ENCODE data around the gene FGF4. TPM values are rescaled to one million over a fixed set of nuclear protein-coding genes. Genes with fewer than 3 reads are reported as not detected.

Gene FGF4
- total and polyA plus RNA-seq, 12 donors = not detected

DNA sequence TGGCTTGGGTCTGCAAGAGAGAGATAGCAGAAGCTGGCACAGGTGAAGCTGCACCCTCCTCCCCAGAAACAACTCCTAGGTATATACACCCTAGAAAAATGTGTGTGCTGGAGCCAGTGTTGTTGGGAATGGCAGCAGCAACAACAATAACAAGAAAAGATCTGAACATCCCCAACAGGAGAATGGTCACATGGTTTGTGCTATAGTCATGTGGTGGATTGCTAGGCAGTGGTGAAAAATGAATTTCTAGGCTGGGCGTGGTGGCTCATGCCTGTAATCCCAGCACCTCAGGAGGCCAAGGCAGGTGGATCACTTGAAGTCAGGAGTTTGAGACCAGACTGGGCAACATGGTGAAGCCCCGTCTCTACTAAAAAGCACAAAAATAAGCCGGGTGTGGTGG, 40.3 kb downstream of the FGF4 start:
- no peak overlapping the region for H3K27ac ChIP-seq
- DNase-seq (no peak), ATAC-seq (no peak)
- H3K9me3 ChIP-seq = peaks cover 0 to 42% (median 15%) of the 10 kb centered on the region in 11 donors
- intact Hi-C loops (cut with DNase I) = no loop called here
- no peaks in the 10 kb centered on the region for H3K36me3 ChIP-seq
- H3K4me3 ChIP-seq = no peak overlapping the region
- WGBS, 2 donors = 94 to 95% methylated on average over 3 of the region's 3 CpGs
- H3K27me3 ChIP-seq = peaks cover 0 to 28% (median 14%) of the 10 kb centered on the region in 7 donors
- H3K4me1 ChIP-seq = no peaks in the 10 kb centered on the region
- no peak for TF ChIP-seq CTCF (IDR thresholded peaks at IDR 0.05)

GRCh38 chr11:69734367-69734766, 40.8 kb downstream of the FGF4 start:
- ATAC-seq = no peak
- intact Hi-C loops (cut with DNase I) = no loop called here
- Histone ChIP-seq H3K9me3 (peaks cover 0 to 38% (median 15%) of the 10 kb centered on the region in 11 donors), H3K27ac (no peak overlapping the region), H3K4me3 (no peak overlapping the region), H3K27me3 (peaks cover 0 to 29% (median 17%) of the 10 kb centered on the region in 7 donors), H3K36me3 (no peaks in the 10 kb centered on the region), H3K4me1 (no peaks in the 10 kb centered on the region)
- WGBS, 2 donors = 95 to 96% methylated on average over 2 of the region's 2 CpGs
- DNase-seq = no peak
- TF ChIP-seq CTCF (IDR thresholded peaks at IDR 0.05) = no peak

DNA sequence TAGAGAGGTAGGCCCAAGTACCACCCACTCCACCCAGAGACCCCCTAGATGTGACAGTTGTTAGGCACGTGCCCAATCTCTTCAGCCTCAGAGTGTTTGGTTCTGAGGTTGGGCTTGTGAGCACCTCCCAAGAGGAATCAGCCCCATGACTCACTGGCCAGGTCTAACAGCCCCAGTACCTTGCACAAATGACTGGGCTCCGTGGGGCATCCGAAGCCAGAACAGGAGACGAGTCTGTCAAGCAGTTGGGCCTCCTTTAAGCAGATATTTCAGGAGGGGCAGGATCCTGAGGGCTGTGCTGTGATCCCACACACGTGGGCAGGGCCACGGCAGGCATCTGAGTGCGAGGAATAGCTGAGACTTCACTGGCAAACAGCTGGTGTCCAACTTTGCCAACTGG, 42.2 kb downstream of the FGF4 start:
- H3K9me3 ChIP-seq = peaks cover 0 to 23% (median 6%) of the 10 kb centered on the region in 11 donors
- H3K27ac ChIP-seq = no peak overlapping the region
- ATAC-seq = no peak
- H3K27me3 ChIP-seq = peaks cover 0 to 43% (median 22%) of the 10 kb centered on the region in 7 donors
- no peaks in the 10 kb centered on the region for H3K4me1 ChIP-seq
- 60 to 64% methylated on average over 7 of the region's 7 CpGs for WGBS, 2 donors
- TF ChIP-seq CTCF (IDR thresholded peaks at IDR 0.05) = no peak
- no peak for DNase-seq
- intact Hi-C loops (cut with DNase I) = no loop called here
- no peaks in the 10 kb centered on the region for H3K36me3 ChIP-seq
- H3K4me3 ChIP-seq = no peak overlapping the region

GRCh38 chr11:69731110-69731509, 44.0 kb downstream of the FGF4 start:
- H3K4me1 ChIP-seq = no peaks in the 10 kb centered on the region
- H3K27ac ChIP-seq = no peak overlapping the region
- no peak for TF ChIP-seq CTCF (IDR thresholded peaks at IDR 0.05)
- no peaks in the 10 kb centered on the region for H3K36me3 ChIP-seq
- peaks cover 0 to 17% (median 6%) of the 10 kb centered on the region in 11 donors for H3K9me3 ChIP-seq
- 79 to 85% methylated on average over 11 of the region's 11 CpGs for WGBS, 2 donors
- intact Hi-C loops (cut with DNase I) = no loop called here
- ATAC-seq (peak in 1 of 8 donors; percentile 47), DNase-seq (no peak)
- H3K27me3 ChIP-seq = peaks cover 0 to 60% (median 34%) of the 10 kb centered on the region in 7 donors
- H3K4me3 ChIP-seq = no peak overlapping the region
